ENCODE data around the gene CRYBA2.

GRCh38 chr2:219035942-219036341 lies 42.7 kb upstream of the CRYBA2 start:
- TF ChIP-seq CTCF (IDR thresholded peaks at IDR 0.05) (no peak), POLR2A (IDR thresholded peaks at IDR 0.05) (no peak)
